HUES6 (cell line): ENCODE data around the gene MRRF.

ENCODE experiments used
- H3K27ac ChIP-seq: 2 replicates; pipeline ENCODE4 v1.7.0; 2013; ENCODE audit warnings: low read depth, mild to moderate bottlenecking, low read length, inconsistent platforms
- H3K27me3 ChIP-seq: 2 replicates; pipeline ENCODE4 v1.6.1; 2013; ENCODE audit warnings: low read length; ENCODE audit not compliant: control insufficient read depth, insufficient read depth
- H3K36me3 ChIP-seq: 2 replicates; pipeline ENCODE4 v1.6.1; 2013; ENCODE audit warnings: low read length; ENCODE audit not compliant: control insufficient read depth, insufficient read depth
- H3K4me1 ChIP-seq: 2 replicates; pipeline ENCODE4 v1.6.1; 2013; ENCODE audit warnings: low read length; ENCODE audit not compliant: control insufficient read depth, insufficient read depth
- H3K4me3 ChIP-seq: 2 replicates; pipeline ENCODE4 v1.5.1; 2013; ENCODE audit warnings: low read depth, low read length
- H3K9ac ChIP-seq: one replicate; pipeline ENCODE4 v1.6.1; 2013; ENCODE audit warnings: mild to moderate bottlenecking, low read length
- H3K9me3 ChIP-seq: 2 replicates; pipeline ENCODE4 v1.6.1; 2013; ENCODE audit warnings: low read depth, low read length; ENCODE audit not compliant: control insufficient read depth, insufficient read depth

Gene MRRF

DNA sequence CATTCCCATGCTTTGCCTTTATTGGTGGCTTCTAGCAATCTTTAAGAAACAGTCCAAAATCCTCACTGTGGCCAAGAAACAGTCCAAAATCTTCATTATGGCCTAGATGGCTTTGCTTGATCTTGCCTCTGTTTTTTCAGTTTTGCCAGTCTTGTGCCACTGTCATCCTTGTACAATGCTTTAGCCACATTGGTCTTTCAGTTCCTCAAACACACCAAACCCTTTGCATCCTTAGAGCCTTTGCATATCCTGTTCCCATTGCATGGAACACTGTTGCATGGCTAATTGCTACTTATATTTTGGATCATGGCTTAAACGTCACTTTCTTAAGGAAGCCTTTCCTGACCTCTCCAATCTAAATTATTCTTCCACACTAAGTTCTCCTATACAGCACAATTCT, 22.1 kb downstream of the MRRF start:
- Histone ChIP-seq H3K9me3 (no peaks in the 10 kb centered on the region), H3K4me3 (no peak overlapping the region), H3K27ac (no peak overlapping the region), H3K27me3 (no peaks in the 10 kb centered on the region), H3K4me1 (peaks cover 7% of the 10 kb centered on the region; the same call in 1 of the 2 replicates), H3K9ac (no peak overlapping the region), H3K36me3 (peaks cover 56% of the 10 kb centered on the region)

DNA sequence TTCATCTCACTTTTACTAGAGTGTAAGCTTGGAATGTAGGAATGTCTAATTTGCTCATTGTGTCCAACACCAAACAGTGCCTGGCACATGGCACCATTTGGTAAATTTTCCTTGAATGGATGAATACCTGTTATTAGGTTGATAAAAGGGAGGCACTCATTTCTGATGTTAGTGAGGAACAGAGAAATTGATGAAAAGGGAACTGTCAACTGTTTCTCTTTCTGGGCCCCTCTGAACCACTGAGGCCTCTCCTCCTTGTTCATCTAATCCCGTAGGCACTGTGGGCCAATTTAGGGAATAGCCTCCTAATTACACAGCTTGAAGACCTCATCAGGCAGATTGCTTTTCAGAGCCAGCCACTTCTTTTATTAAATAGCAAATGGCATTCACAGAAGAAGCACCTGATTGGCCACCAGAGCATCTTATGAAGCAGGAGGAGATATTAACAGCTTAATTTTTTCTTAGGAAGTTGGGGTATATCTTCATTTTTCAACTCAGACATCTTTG, 22.6 kb downstream of the MRRF start:
- Histone ChIP-seq H3K9ac (no peak overlapping the region), H3K36me3 (peaks cover 58% of the 10 kb centered on the region)

DNA sequence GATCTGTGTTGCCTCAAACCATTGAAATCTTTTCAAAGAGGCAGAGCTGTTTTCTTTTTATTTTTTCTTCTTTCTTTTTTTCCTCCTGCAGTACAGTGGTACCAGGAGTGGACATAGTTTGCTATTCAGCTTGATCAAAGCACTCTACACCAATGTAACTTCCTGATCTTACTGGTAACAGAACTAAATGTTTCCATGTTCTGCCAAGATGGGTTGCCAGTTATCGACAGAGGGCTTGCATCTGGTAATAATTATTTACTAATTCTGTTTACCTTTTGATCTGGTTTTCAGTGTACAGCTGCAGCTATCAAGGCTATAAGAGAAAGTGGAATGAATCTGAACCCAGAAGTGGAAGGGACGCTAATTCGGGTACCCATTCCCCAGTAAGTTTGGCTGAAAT, 26.8 kb downstream of the MRRF start:
- Histone ChIP-seq H3K27ac (no peak overlapping the region), H3K36me3 (peaks cover 63% of the 10 kb centered on the region), H3K4me3 (no peak overlapping the region), H3K4me1 (no peaks in the 10 kb centered on the region), H3K9ac (no peak overlapping the region), H3K9me3 (no peaks in the 10 kb centered on the region), H3K27me3 (no peaks in the 10 kb centered on the region)

More for the DNA sequence above, 22.6 kb downstream of the MRRF start:
- no peak overlapping the region for H3K4me3 ChIP-seq
- H3K27me3 ChIP-seq: no peaks in the 10 kb centered on the region
- peaks cover 5% of the 10 kb centered on the region; the same call in 1 of the 2 replicates for H3K4me1 ChIP-seq
- no peak overlapping the region for H3K27ac ChIP-seq
- no peaks in the 10 kb centered on the region for H3K9me3 ChIP-seq

DNA sequence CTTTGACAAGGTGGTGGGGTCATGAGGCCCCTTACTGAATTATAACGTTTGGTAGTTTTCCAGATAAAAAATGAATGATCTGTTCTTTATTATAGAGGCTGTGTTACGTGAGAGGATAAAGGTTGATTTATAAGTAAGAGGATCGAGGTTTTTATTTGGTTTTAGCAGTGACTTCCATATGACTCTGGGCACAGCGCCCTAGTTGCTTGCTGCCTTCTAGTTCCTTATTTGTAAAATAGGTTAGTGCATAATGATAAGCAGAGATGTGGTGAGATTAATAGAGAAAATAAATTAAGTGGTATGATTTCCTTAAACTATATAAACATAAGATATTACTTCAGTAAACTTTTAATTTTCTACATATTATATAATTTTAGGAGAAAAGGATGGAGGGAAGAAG, 29.8 kb downstream of the MRRF start:
- no peak overlapping the region for H3K9ac ChIP-seq
- no peaks in the 10 kb centered on the region for H3K27me3 ChIP-seq
- H3K9me3 ChIP-seq: no peaks in the 10 kb centered on the region
- no peak overlapping the region for H3K4me3 ChIP-seq
- H3K4me1 ChIP-seq: no peaks in the 10 kb centered on the region
- no peak overlapping the region for H3K27ac ChIP-seq
- H3K36me3 ChIP-seq: peaks cover 55% of the 10 kb centered on the region

DNA sequence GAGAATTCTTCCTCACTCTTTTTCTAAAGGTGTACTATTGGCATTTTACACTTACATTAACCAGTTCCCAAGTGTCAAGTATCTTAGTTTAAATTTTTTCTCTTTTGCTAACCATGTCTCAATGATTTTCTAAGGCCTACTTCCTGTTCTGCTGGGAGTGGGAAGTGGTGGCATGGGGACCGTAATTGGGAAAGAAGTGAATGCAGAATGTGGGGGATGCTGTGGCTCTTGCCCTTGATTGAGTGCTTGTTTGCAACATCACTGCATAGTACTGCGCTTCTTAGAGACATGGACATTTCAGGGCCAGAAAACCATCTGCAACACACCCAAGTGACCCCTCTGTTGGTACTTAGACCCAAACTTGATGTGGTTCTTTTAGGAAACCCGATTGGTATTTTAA, 32.8 kb downstream of the MRRF start:
- H3K9me3 ChIP-seq: no peaks in the 10 kb centered on the region
- no peaks in the 10 kb centered on the region for H3K27me3 ChIP-seq
- H3K4me1 ChIP-seq: peaks cover 4% of the 10 kb centered on the region
- H3K4me3 ChIP-seq: no peak overlapping the region
- H3K36me3 ChIP-seq: peaks cover 47% of the 10 kb centered on the region
- no peak overlapping the region for H3K27ac ChIP-seq
- no peak overlapping the region for H3K9ac ChIP-seq

DNA sequence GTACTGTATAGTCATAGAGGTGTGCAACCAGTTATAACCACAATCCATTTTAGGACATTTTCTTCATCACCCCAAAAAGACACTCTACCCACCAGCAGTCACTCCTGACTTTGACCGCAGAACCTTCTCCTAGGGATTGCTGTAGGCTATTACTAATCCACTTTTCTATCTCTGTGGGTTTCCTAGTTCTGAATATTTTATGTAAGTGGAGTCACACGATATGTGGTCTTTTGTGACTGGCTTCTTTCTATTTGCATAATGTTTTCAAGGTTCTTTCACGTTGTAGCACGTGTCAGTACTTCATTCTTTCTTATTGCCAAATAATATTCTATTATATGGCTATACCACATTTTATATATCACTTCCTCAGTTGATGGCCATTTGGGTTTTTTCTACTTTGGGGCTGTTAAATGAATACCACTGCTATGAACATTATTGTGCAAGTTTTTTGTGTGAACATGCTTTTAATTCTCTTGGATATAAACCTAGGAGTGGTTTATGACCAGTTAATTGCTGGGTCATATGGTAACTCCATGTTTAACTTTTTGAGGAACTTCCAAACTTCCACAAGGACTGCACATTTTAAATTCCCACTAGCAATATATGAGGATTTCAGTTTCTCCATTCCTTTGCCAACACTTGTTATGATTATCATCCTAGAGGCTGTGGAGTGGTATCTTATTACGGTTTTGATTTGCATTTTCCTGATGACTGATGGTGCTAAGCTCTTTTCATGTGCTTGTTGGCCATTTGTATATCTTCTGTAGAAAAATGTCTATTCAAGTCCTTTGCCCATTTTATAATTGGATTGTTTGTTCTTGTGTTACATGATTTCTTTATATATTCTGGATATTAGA, 37.8 kb downstream of the MRRF start:
- peaks cover 4% of the 10 kb centered on the region for H3K4me1 ChIP-seq
- H3K4me3 ChIP-seq: no peak overlapping the region
- H3K9ac ChIP-seq: no peak overlapping the region
- H3K27me3 ChIP-seq: no peaks in the 10 kb centered on the region
- H3K36me3 ChIP-seq: peaks cover 40% of the 10 kb centered on the region
- no peaks in the 10 kb centered on the region for H3K9me3 ChIP-seq
- H3K27ac ChIP-seq: no peak overlapping the region

DNA sequence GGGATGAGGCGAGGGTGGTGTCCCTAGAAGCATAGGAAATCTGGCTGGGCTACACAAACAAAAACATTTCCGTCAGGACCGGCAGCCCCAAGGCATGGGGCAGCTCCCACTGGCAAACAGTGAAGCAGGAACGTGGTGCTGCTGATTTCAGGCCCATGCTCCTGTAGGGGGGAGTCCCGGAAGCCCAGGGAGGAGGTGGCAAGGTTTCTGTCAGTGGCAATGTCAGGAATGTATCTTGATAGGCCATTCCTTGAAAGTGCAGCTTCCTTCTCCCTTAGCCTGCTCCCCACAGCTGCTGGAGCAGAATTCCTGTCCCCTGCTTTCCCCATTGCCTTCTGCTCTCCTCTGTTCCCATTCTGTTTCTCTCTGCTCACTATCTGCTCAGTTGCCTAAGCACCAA, 42.4 kb downstream of the MRRF start:
- no peak overlapping the region for H3K9ac ChIP-seq
- no peaks in the 10 kb centered on the region for H3K27me3 ChIP-seq
- no peak overlapping the region for H3K27ac ChIP-seq
- peaks cover 41% of the 10 kb centered on the region for H3K36me3 ChIP-seq
- peaks cover 2% of the 10 kb centered on the region for H3K4me1 ChIP-seq
- no peaks in the 10 kb centered on the region for H3K9me3 ChIP-seq
- H3K4me3 ChIP-seq: no peak overlapping the region

DNA sequence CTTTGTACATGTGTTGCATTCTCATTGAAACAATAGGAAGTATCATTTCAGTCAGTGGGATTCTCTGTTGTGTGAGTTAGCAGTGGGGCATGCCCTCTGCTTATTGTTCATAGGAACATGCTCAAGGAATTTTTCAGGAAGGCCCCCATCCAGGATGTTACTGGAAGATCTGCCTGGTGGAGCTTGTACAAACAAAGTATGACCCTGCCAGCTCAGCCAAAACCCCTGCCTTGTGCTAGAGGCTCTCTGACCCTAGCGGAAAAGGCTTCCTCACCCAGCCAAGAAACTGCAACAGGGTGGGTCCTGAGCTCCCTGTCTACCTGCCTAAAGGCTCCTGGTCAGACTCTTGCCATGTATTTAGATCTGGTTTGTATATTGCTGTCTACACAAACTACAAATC, 43.2 kb downstream of the MRRF start:
- no peak overlapping the region for H3K27ac ChIP-seq
- peaks cover 46% of the 10 kb centered on the region for H3K36me3 ChIP-seq
- no peaks in the 10 kb centered on the region for H3K27me3 ChIP-seq
- H3K4me1 ChIP-seq: no peaks in the 10 kb centered on the region
- H3K9ac ChIP-seq: no peak overlapping the region
- no peaks in the 10 kb centered on the region for H3K9me3 ChIP-seq
- H3K4me3 ChIP-seq: no peak overlapping the region

DNA sequence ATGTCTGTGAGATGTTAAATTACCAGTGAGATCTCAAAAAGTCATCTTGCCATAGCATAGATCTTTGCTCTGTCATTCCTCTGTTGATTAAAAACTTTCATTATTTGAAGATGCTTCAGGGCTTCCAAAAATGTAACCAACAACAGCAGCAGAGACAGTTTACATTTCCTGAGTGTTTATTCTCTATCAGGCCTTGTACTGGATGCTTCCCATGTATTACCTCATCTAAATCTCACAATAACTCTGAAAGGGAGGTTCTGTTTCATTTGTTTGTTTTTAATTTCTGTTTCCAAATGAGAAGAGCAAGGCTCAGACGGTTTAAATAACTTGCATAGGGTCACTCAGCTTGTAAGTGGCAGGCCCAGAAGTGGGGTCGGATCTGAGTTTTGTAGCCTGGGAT, 45.2 kb downstream of the MRRF start:
- Histone ChIP-seq H3K9ac (no peak overlapping the region), H3K27me3 (no peaks in the 10 kb centered on the region), H3K36me3 (peaks cover 58% of the 10 kb centered on the region), H3K4me3 (no peak overlapping the region), H3K4me1 (no peaks in the 10 kb centered on the region), H3K9me3 (no peaks in the 10 kb centered on the region), H3K27ac (no peak overlapping the region)

DNA sequence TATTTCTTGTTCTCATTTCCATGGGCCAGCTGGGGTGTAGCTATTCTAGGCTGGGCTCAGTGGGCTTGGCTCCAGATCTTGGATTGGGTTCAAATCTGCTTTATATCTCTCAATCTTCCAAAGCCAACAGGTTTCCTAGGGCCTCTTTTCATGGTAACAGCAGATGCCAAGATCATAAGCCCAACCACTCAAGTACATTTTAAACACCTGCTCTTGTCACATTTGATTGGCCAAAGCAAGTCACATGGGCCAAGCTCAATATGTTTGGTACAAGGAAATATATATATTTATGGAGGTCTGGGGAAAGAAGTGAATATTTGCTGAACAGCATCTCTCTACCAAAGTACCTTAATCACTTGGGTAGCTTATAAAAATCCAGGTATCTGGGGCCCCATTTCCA, 49.5 kb downstream of the MRRF start:
- Histone ChIP-seq H3K4me1 (no peaks in the 10 kb centered on the region), H3K9me3 (no peaks in the 10 kb centered on the region), H3K4me3 (no peak overlapping the region), H3K9ac (no peak overlapping the region), H3K27me3 (no peaks in the 10 kb centered on the region), H3K27ac (no peak overlapping the region), H3K36me3 (peaks cover 50% of the 10 kb centered on the region)

DNA sequence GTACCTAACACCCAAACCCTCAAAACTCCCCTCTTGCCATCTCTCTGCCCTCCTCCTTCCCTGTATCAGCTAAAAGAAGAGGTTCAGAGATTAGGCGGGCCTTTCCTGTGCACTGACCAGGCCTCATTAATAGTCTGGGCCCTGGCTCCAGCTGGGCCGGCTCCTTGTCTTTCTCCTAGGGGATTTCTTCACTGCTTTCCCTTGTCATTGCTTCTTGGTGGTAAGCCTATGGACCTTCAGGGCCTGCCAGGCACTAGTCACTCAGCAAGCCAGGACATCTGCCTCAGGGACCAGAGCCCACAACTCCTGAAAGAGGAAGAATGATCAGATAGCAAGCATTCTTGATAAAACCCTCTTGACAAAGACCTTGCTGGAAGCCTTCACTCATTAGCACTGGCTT, 50.9 kb downstream of the MRRF start:
- Histone ChIP-seq H3K4me3 (no peak overlapping the region), H3K9ac (no peak overlapping the region), H3K27me3 (no peaks in the 10 kb centered on the region), H3K27ac (no peak overlapping the region), H3K9me3 (no peaks in the 10 kb centered on the region), H3K4me1 (no peaks in the 10 kb centered on the region), H3K36me3 (peaks cover 48% of the 10 kb centered on the region)
